Right lobe of liver (tissue), 6 donors: ENCODE measurements around the gene CDX2. TPM values are rescaled to one million over a fixed set of nuclear protein-coding genes. Genes with fewer than 3 reads are reported as not detected.

Experiments
- ATAC-seq, 4 donors: fragments of 200-7000 bp; cut with Tn5 transposase; one replicate each; pipeline ENCODE4 v1.9.1; 2020; ENCODE audit warnings: mild to moderate bottlenecking in 4 of 4, moderate library complexity in 4 of 4
- DNase-seq, 3 donors: peaks; one replicate each; pipeline ENCODE4 v3.0.0-alpha.2; 2020
- H3K27ac ChIP-seq, 3 donors: fragments of 200-600 bp; one replicate each; pipeline ENCODE4 v1.8.0; 2022
- H3K27me3 ChIP-seq, 2 donors: fragments of 200-600 bp; one replicate each; pipeline ENCODE4 v1.8.0; 2022
- H3K36me3 ChIP-seq, 4 donors: fragments of 200-600 bp; sonication (generic) in 1 of 4; one replicate each; pipeline versions ENCODE4 v1.5.1 to v1.8.0; 2017 to 2022; ENCODE audit warnings: control low read depth in 1 of 4
- H3K4me1 ChIP-seq, 4 donors: fragments of 200-600 bp; sonication (generic) in 1 of 4; one replicate each; pipeline versions ENCODE4 v1.5.1 to v1.8.0; 2017 to 2022; ENCODE audit warnings: control low read depth in 1 of 4
- H3K4me3 ChIP-seq, 3 donors: fragments of 200-600 bp; one replicate each; pipeline ENCODE4 v1.8.0; 2022
- H3K9me3 ChIP-seq, 4 donors: fragments of 200-600 bp; sonication (generic) in 1 of 4; one replicate each; pipeline versions ENCODE4 v1.5.1 to v1.8.0; 2017 to 2022; ENCODE audit warnings: control low read depth in 1 of 4
- CTCF ChIP-seq, 4 donors: fragments of 200-600 bp in 3 of 4; fragments of 450-650 bp in 1 of 4; IDR thresholded peaks; one replicate each; pipeline versions ENCODE4 v1.5.1 to v1.8.0; 2016 to 2022; ENCODE audit warnings: antibody characterized with exemption in 4 of 4, mild to moderate bottlenecking in 2 of 4
- POLR2A ChIP-seq: fragments of 450-650 bp; IDR thresholded peaks from one replicate; pipeline ENCODE4 v1.6.1; 2017; ENCODE audit warnings: antibody characterized with exemption, mild to moderate bottlenecking
- WGBS: methylation state at CpG from one replicate; pipeline ENCODE4 v1.1.6; 2018; ENCODE audit warnings: low coverage, low lambda C conversion rate; ENCODE audit not compliant: insufficient coverage; ENCODE audit errors: missing lambda C conversion rate; 5-methylcytosine and 5-hydroxymethylcytosine counted together
- intact Hi-C, 2 donors: fragments of 100-400 bp; cut with DNase I; formaldehyde crosslinking; loops; one replicate each; pipeline versions ENCODE4 v1.11.2 to v1.14.1; 2022
- small RNA-seq, 2 experiments: library from RNA; depleted of rRNA; stranded (forward); fragments of <200 nt; gene quantifications; one replicate each; pipeline ENCODE3, GENCODE V24; 2016
- total RNA-seq, 6 experiments: library from RNA; depleted of rRNA in 2 of 6; stranded (reverse); fragments of >200 nt in 2 of 6; fragmentation: NEBNext Ultra II Directional in 3 of 6; extraction: Animal tissue kit (Norgen Biotek cat#: 25700) in 3 of 6; gene quantifications; one replicate each; pipeline versions ENCODE4 v1.1.0 to v1.2.4, GENCODE V29; 2016 to 2023
- donor health status: DM: no; HTN: yes; CAD: no.
- donor health status: DM: no; HTN: no; CAD: no.
- donor health status: DM: no; HTN: no; CAD: no.
- donor health status: DM: no; HTN: yes; CAD: no.
- donor health status: DM: no; HTN: yes; CAD: no.

CDX2 gene
- total RNA-seq, 6 experiments from 2014 or later: not detected

DNA sequence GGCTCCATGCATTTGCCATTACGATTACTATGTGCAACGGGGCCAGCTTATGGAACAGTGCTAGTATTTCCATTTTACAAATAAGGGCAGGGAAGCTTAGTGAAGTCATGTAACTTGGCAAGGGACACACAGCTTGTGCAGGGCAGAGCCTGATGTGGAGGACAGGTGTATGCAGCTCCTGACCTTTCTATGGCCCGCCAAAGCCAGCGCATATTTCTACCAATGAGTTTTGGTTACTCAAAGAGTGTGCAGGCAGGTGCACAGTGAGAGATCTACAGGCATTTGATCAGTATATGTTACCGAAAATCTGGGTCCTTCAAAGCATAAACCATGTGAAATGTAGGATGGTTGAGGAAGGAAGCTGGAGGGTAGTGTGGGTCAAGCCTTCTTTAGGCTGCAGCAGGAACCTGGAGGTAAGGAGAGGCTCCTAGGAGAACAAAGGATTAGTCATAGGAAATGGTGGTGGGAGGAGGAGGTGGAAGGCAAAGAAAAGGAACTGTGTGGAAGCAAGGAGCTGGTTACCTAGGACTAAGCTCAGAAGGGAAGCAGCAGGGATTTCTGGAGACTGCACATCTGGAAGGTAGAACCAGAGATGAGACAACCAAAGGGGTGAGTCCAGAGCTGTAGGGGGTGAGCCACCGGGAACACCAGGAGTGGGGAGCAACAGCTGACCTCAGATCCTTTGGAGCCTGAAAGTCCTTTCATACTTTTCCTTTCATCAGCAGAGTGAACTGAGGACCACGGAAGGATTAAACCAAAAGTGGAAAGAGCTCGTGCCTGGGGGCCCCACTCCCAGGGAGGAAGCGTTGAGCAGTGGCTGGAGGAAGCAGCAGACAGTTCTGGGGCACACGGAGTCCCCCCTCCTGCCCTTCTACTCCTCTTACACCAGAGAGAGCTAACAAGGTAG is 53.6 kb downstream of the CDX2 start:
- H3K27me3 ChIP-seq: peaks cover 9 to 15% of the 10 kb centered on the region in 2 donors
- ATAC-seq: no peak
- no peak overlapping the region for H3K4me3 ChIP-seq
- intact Hi-C loops: no loop called here
- peaks cover 0 to 11% (median 0%) of the 10 kb centered on the region in 4 donors for H3K4me1 ChIP-seq
- DNase-seq: no peak
- H3K27ac ChIP-seq: no peak overlapping the region
- no peaks in the 10 kb centered on the region for H3K36me3 ChIP-seq
- no peak for TF ChIP-seq POLR2A
- TF ChIP-seq CTCF (IDR thresholded peaks at IDR 0.05): no peak
- WGBS: 51% methylated on average over 9 of the region's 10 CpGs
- no peaks in the 10 kb centered on the region for H3K9me3 ChIP-seq

- Histone ChIP-seq H3K4me1 (no peaks in the 10 kb centered on the region), H3K4me3 (no peak overlapping the region), H3K27me3 (peaks cover 0 to 3% of the 10 kb centered on the region in 2 donors), H3K36me3 (no peaks in the 10 kb centered on the region), H3K27ac (no peak overlapping the region), H3K9me3 (no peaks in the 10 kb centered on the region)
- TF ChIP-seq CTCF (IDR thresholded peaks at IDR 0.05) (no peak), POLR2A (no peak)
- ATAC-seq (no peak), DNase-seq (no peak)
- intact Hi-C loops: no loop called here
- 75% methylated on average over 1 of the region's 1 CpG for WGBS
These were observed 56.0 kb downstream of the CDX2 start for GRCh38 chr13:27913160-27913559.

DNA sequence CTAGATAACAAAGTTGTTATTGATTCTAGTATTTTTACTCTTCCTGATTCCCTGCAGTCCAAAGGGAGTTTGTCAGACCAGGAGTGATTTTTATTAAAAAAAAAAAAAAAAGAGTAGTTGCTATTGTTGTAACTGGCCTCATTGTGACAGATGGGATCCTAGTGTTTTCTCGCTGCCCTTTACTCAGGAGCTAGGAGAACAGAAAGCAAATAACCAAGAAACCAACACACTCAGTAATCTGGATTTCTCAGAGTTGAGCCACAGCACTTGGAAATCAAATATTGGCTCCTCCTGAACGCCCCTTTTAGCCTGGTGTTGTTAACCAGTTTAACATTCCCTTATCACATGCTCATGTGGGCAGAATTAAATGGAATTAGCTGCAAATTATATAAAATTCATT is 57.6 kb downstream of the CDX2 start:
- intact Hi-C loops: no loop called here

More for the DNA sequence above, 57.6 kb downstream of the CDX2 start:
- TF ChIP-seq CTCF (IDR thresholded peaks at IDR 0.05): no peak
- no peak overlapping the region for H3K27ac ChIP-seq
- ATAC-seq (no peak), DNase-seq (no peak)
- 30% methylated on average over 2 of the region's 2 CpGs for WGBS
- no peaks in the 10 kb centered on the region for H3K27me3 ChIP-seq
- no peak overlapping the region for H3K4me3 ChIP-seq
- no peaks in the 10 kb centered on the region for H3K9me3 ChIP-seq
- no peaks in the 10 kb centered on the region for H3K36me3 ChIP-seq
- H3K4me1 ChIP-seq: no peaks in the 10 kb centered on the region

Small RNA genes lying within 50 kb of the gene (small RNA-seq; reads per million reads assigned to genes)
- gene ATP5F1EP2: 0 reads per million in 2 experiments
- gene RN7SL272P: 0 to 0.13 reads per million in 2 experiments

Other genes starting within 250 kb of the CDX2 start
- not detected for gene GSX1, start 176.8 kb downstream of the CDX2 start, total RNA-seq
- under 1 TPM in 4 of 6 experiments, not detected in 2; 0.06 to 0.66 (median 0.21) TPM for gene PDX1, start 49.3 kb downstream of the CDX2 start, total RNA-seq
- not detected for gene URAD, start 19.4 kb upstream of the CDX2 start, total RNA-seq
- under 1 TPM; 0.04 to 0.74 (median 0.24) TPM for gene FLT3, start 131.3 kb upstream of the CDX2 start, total RNA-seq
- 10 to 100 TPM in 4 of 6 experiments, 1 to 10 TPM in 2; 7.0 to 12.5 (median 10.2) TPM for gene PAN3, start 169.2 kb upstream of the CDX2 start, total RNA-seq